Lower leg skin (tissue), 3 donors: ENCODE data around the gene PTK6.

Experiments used
- CTCF ChIP-seq, 3 donors: fragments of 450-650 bp; IDR thresholded peaks; one replicate each; pipeline ENCODE4 v1.5.1; 2016; ENCODE audit warnings: antibody characterized with exemption in 3 of 3, mild to moderate bottlenecking in 3 of 3, moderate library complexity in 2 of 3
- POLR2A ChIP-seq, 2 donors: fragments of 450-650 bp; IDR thresholded peaks; one replicate each; pipeline ENCODE4 v1.6.1; 2016 to 2017; ENCODE audit warnings: antibody characterized with exemption in 2 of 2, mild to moderate bottlenecking in 1 of 2, moderate library complexity in 1 of 2

- no peak for TF ChIP-seq CTCF (IDR thresholded peaks at IDR 0.05)
- TF ChIP-seq POLR2A (IDR thresholded peaks at IDR 0.05), result no peak
Observed at GRCh38 chr20:63518946-63519667, 18.1 kb downstream of the PTK6 start.
